GM12878 (cell line): ENCODE measurements around the gene EXOSC6. TPM values are rescaled to one million over a fixed set of nuclear protein-coding genes. Genes with fewer than 3 reads are reported as not detected.

Source experiments
- ATAC-seq: fragments of 200-7000 bp; cut with Tn5 transposase; 3 replicates; pipeline ENCODE4 v1.9.1; 2020; ENCODE audit warnings: mild to moderate bottlenecking, moderate library complexity
- BruUV-seq: library from RNA; stranded (reverse); fragments of 400-500 nt; replicated peaks from 2 replicates; lab custom pipeline; 2021; lab: Mats Ljungman, UMichigan
- CTCF ChIA-PET: fragments of 300-600 bp; sonication (Branson Sonifier 250); formaldehyde crosslinking; extraction: SDS; loops from one replicate; lab custom pipeline; 2021; ENCODE audit warnings: inconsistent platforms; lab: Yijun Ruan, JAX
- POLR2A ChIA-PET: fragments of 350-600 bp; formaldehyde crosslinking; extraction: SDS; loops from one replicate; lab custom pipeline; 2021; ENCODE audit warnings: inconsistent platforms; lab: Charles Lee
- RAD21 ChIA-PET: fragments of 300-600 bp; sonication (Branson Sonifier 250); formaldehyde crosslinking; loops from one replicate; lab custom pipeline; 2023; ENCODE audit warnings: antibody characterized with exemption; ENCODE audit not compliant: unreplicated experiment; lab: Charles Lee
- SMC1A ChIA-PET: fragments of 300-600 bp; sonication (Branson Sonifier 250); formaldehyde crosslinking; loops from one replicate; lab custom pipeline; 2023; ENCODE audit not compliant: unreplicated experiment, uncharacterized antibody; lab: Charles Lee
- DNase-seq: peaks from one replicate; pipeline ENCODE4 v3.0.0-alpha.2; 2011; ENCODE audit warnings: low read depth, low spot score
- FAIRE-seq: peaks from 3 replicates; lab custom pipeline; 2011; peaks lifted over from hg19 to GRCh38; lab: Jason Lieb, UNC
- H2AFZ ChIP-seq: 2 replicates; pipeline ENCODE4 v1.6.0; 2011; ENCODE audit warnings: low read depth, low read length, control low read depth; ENCODE audit not compliant: control insufficient read depth
- H3K27ac ChIP-seq: 2 replicates; pipeline ENCODE4 v1.5.1; 2011; ENCODE audit warnings: control low read depth; ENCODE audit not compliant: control insufficient read depth, insufficient read depth
- H3K27me3 ChIP-seq, 2 experiments: replicated peaks in 1 of 2; 2 replicates each; pipeline versions ENCODE4 v1.6.0 to v1.6.1; 2011; ENCODE audit warnings: low read length in 1 of 2; ENCODE audit not compliant: control insufficient read depth in 2 of 2, insufficient read depth in 2 of 2
- H3K36me3 ChIP-seq, 2 experiments: 2 replicates each; pipeline ENCODE4 v1.5.1; 2011; ENCODE audit warnings: low read length in 1 of 2; ENCODE audit not compliant: control insufficient read depth in 2 of 2, insufficient read depth in 2 of 2
- H3K4me1 ChIP-seq: 2 replicates; pipeline ENCODE4 v1.6.1; 2011; ENCODE audit warnings: mild to moderate bottlenecking, low read length, moderate library complexity, mixed read lengths; ENCODE audit not compliant: control insufficient read depth, insufficient read depth
- H3K4me2 ChIP-seq: 2 replicates; pipeline ENCODE4 v1.6.0; 2011; ENCODE audit warnings: control low read depth; ENCODE audit not compliant: control insufficient read depth, insufficient read depth
- H3K4me3 ChIP-seq: fragments of 200-600 bp; sonication (generic); 2 replicates; pipeline ENCODE4 v1.5.1; 2016
- H3K79me2 ChIP-seq: 2 replicates; pipeline ENCODE4 v1.6.0; 2011; ENCODE audit warnings: low read length; ENCODE audit not compliant: control insufficient read depth, insufficient read depth
- H3K9ac ChIP-seq: 2 replicates; pipeline ENCODE4 v1.8.0; 2011; ENCODE audit warnings: low read length, control low read depth, mixed read lengths; ENCODE audit not compliant: control insufficient read depth, insufficient read depth
- H3K9me3 ChIP-seq: replicated peaks from 3 replicates; pipeline ENCODE4 v1.5.1; 2011; ENCODE audit warnings: mild to moderate bottlenecking, low read length; ENCODE audit not compliant: control insufficient read depth, insufficient read depth
- H4K20me1 ChIP-seq: 2 replicates; pipeline ENCODE4 v1.6.0; 2011; ENCODE audit not compliant: control insufficient read depth, insufficient read depth
- BCL11A ChIP-seq: IDR thresholded peaks from 2 replicates; pipeline ENCODE4 v1.6.1; 2011; ENCODE audit warnings: low read depth, low read length
- ESRRA ChIP-seq: IDR thresholded peaks from 2 replicates; pipeline ENCODE4 v1.6.1; 2012; ENCODE audit warnings: mild to moderate bottlenecking, low read length, improper control_type of control experiment
- FOXK2 ChIP-seq: fragments of 450-650 bp; IDR thresholded peaks from 2 replicates; pipeline ENCODE4 v1.6.1; 2017; ENCODE audit warnings: mild to moderate bottlenecking, moderate library complexity
- IRF3 ChIP-seq: fragments of 450-650 bp; IDR thresholded peaks from 2 replicates; pipeline ENCODE4 v1.6.1; 2014; ENCODE audit warnings: mild to moderate bottlenecking
- MEF2A ChIP-seq: IDR thresholded peaks from 2 replicates; pipeline ENCODE4 v1.6.1; 2011; ENCODE audit warnings: low read depth, mild to moderate bottlenecking, low read length, moderate library complexity; ENCODE audit not compliant: insufficient read depth
- NR2C1 ChIP-seq: fragments of 450-650 bp; IDR thresholded peaks from 2 replicates; pipeline ENCODE4 v1.6.1; 2017; ENCODE audit warnings: antibody characterized with exemption, mild to moderate bottlenecking, moderate library complexity
- RAD21 ChIP-seq: IDR thresholded peaks from 2 replicates; pipeline ENCODE4 v1.6.1; 2011; ENCODE audit warnings: mild to moderate bottlenecking, low read depth, low read length, moderate library complexity; ENCODE audit not compliant: insufficient read depth
- RELA ChIP-seq: fragments of 450-650 bp; IDR thresholded peaks from 2 replicates; pipeline ENCODE4 v1.8.0; 2014; ENCODE audit warnings: borderline replicate concordance; ENCODE audit not compliant: partially characterized antibody
- SIX5 ChIP-seq: IDR thresholded peaks from 2 replicates; pipeline ENCODE4 v1.6.1; 2011; ENCODE audit warnings: mild to moderate bottlenecking, low read depth, low read length, moderate library complexity; ENCODE audit not compliant: severe bottlenecking
- SKIL ChIP-seq: fragments of 450-650 bp; IDR thresholded peaks from 2 replicates; pipeline ENCODE4 v1.6.1; 2017; ENCODE audit warnings: mild to moderate bottlenecking, low read depth, inconsistent platforms; ENCODE audit not compliant: poor library complexity, severe bottlenecking
- SMC3 ChIP-seq: IDR thresholded peaks from 2 replicates; pipeline ENCODE4 v1.6.1; 2011; ENCODE audit warnings: low read length, improper control_type of control experiment, borderline replicate concordance
- STAT1 ChIP-seq: fragments of 450-650 bp; conservative IDR thresholded peaks from 2 replicates; pipeline ENCODE4 v1.6.1; 2014; ENCODE audit warnings: antibody characterized with exemption, mild to moderate bottlenecking
- SUZ12 ChIP-seq: fragments of 200-600 bp; sonication (generic); IDR thresholded peaks from one replicate; pipeline ENCODE4 v1.6.1; 2018; ENCODE audit warnings: antibody characterized with exemption, mild to moderate bottlenecking; ENCODE audit not compliant: unreplicated experiment
- ZBTB40 ChIP-seq: fragments of 450-650 bp; IDR thresholded peaks from 2 replicates; pipeline ENCODE4 v1.6.1; 2016; ENCODE audit warnings: mild to moderate bottlenecking, moderate library complexity, borderline replicate concordance
- ZNF207 ChIP-seq: fragments of 450-650 bp; IDR thresholded peaks from 2 replicates; pipeline ENCODE4 v1.6.1; 2014; ENCODE audit warnings: antibody characterized with exemption, mild to moderate bottlenecking, borderline replicate concordance
- WGBS: methylation state at CpG from one replicate; pipeline ENCODE4 v1.1.6; 2016; ENCODE audit warnings: low lambda C conversion rate; ENCODE audit not compliant: insufficient replicate concordance, insufficient coverage; ENCODE audit errors: missing lambda C conversion rate; 5-methylcytosine and 5-hydroxymethylcytosine counted together
- in situ Hi-C: fragments of 300-500 bp; cut with MboI; formaldehyde crosslinking; loops from 9 replicates; pipeline ENCODE4 v1.14.3; 2018; ENCODE audit warnings: mixed read lengths
- intact Hi-C: fragments of 100-400 bp; cut with micrococcal nuclease; formaldehyde crosslinking; loops from one replicate; pipeline ENCODE4 v1.14.2; 2022; ENCODE audit not compliant: unreplicated experiment
- polyA plus RNA-seq, 11 experiments: library from polyadenylated mRNA; depleted of rRNA in 4 of 11; unstranded in 6 of 11; stranded (reverse) in 5 of 11; fragments of >200 nt; fragmentation: Nextera tagmentation in 4 of 11; fragmentation: Illumina TruSeq in 1 of 11; extraction: Ambion mirVana in 4 of 11; extraction: Trizol in 1 of 11; gene quantifications; 1 replicate in 1 of 11; 2 replicates in 10 of 11; pipeline versions ENCODE4 v1.2.1 to v1.2.3, GENCODE V29; 2011 to 2016; ENCODE audit warnings: inconsistent platforms in 2 of 11, missing spikeins in 2 of 11, low read depth in 1 of 11
- total RNA-seq, 4 experiments: library from RNA; depleted of rRNA in 3 of 4; stranded (reverse); fragments of >200 nt in 3 of 4; fragmentation: Illumina TruSeq in 1 of 4; extraction: Trizol in 1 of 4; gene quantifications; 2 replicates each; pipeline versions ENCODE4 v1.2.1 to v1.2.3, GENCODE V29; 2013 to 2021

Gene EXOSC6
- total and polyA plus RNA-seq, 10 of the 15 experiments (the other 5 are each of a cell fraction or from before 2014, with no cell fraction given): 8.2 to 27.5 (median 14.5) TPM

GRCh38 chr16:70258946-70259345, 7.2 kb upstream of the EXOSC6 start:
- intact Hi-C loops (loop anchor here (10.0 kb wide), 1 partner anchor 94 kb away; no protein-coding TSS in a partner anchor), in situ Hi-C loops (no loop called here)
- no peak for TF ChIP-seq STAT1
- no peak for TF ChIP-seq BCL11A
- TF ChIP-seq MEF2A: no peak
- TF ChIP-seq ZNF207: no peak
- TF ChIP-seq RAD21: no peak
- no peak for TF ChIP-seq SKIL
- TF ChIP-seq SMC3: no peak
- no peak for TF ChIP-seq ESRRA
- no peak for TF ChIP-seq NR2C1
- TF ChIP-seq SUZ12: no peak
- TF ChIP-seq FOXK2: no peak
- TF ChIP-seq ZBTB40: no peak
- no peak for TF ChIP-seq RELA
- no peak for TF ChIP-seq IRF3
- TF ChIP-seq SIX5: no peak
- no TSS peak for BruUV-seq
- DNase-seq (no peak), FAIRE-seq (no peak), ATAC-seq (no peak)
- no peak overlapping the region for H3K27ac ChIP-seq
- H3K4me1 ChIP-seq: no peaks in the 10 kb centered on the region
- H3K27me3 ChIP-seq: no peaks in the 10 kb centered on the region
- no peak overlapping the region for H3K4me3 ChIP-seq
- peaks cover 33 to 39% of the 10 kb centered on the region in 2 experiments for H3K36me3 ChIP-seq
- CTCF ChIA-PET: interaction anchor here (2.2 kb wide), 1 partner anchor 8 kb away, joined by 8 read pairs; no protein-coding TSS in a partner anchor
- POLR2A ChIA-PET: no interaction called here
- H3K9ac ChIP-seq: no peak overlapping the region
- SMC1A ChIA-PET: no interaction called here
- RAD21 ChIA-PET: no interaction called here
- no peaks in the 10 kb centered on the region for H3K9me3 ChIP-seq
- H2AFZ ChIP-seq: no peak overlapping the region
- no peaks in the 10 kb centered on the region for H3K79me2 ChIP-seq
- no peak overlapping the region for H3K4me2 ChIP-seq
- WGBS: 97% methylated on average over 10 of the region's 10 CpGs
- no peaks in the 10 kb centered on the region for H4K20me1 ChIP-seq
